ENCODE measurements around the gene CEP85. TPM values are rescaled to one million over a fixed set of nuclear protein-coding genes. Genes with fewer than 3 reads are reported as not detected.

The CEP85 gene
- total and polyA plus RNA-seq, 2 of the 13 experiments (the other 11 are each of a cell fraction or from before 2014, with no cell fraction given), result 16.1 to 26.7 TPM

DNA sequence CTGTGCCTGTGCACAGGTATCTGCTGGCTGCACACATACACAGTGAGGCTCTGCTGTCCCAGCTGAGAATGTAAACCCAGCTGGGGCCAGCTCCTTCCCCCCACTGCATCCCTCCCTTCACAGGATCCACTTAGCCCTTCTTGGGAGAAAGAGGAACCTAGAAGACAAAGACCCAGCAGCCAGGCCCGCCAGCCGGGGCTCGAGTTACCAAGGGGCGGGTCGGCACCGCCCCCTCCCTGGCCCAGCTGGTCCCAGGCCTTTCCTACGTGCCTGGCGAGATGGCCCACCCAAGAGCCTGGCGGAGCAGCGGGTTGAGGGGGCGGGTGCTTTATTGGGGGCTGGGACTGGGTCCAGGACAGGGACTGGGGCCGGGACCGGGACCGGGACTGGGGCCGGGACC lies 48.0 kb downstream of the CEP85 start:
- ATAC-seq (no peak), FAIRE-seq (no peak), DNase-seq (ENCODE audit: low spot score) (no peak)
- H3K9ac ChIP-seq (ENCODE audit: insufficient read depth, low read depth, low read length), result no peak overlapping the region
- in situ Hi-C loops (cut with HindIII; ENCODE audit: extremely low pct_ligation_motif_present, low pct_unique_long_range_greater_than_20kb), result loop anchor here (5.0 kb wide), 2 partner anchors 40 to 110 kb away; no protein-coding TSS in a partner anchor
- peaks cover 31% of the 10 kb centered on the region for H3K4me1 ChIP-seq (ENCODE audit: insufficient read depth, low read length)
- H3K4me3 ChIP-seq (replicated peaks in 1 of 3; ENCODE audit: insufficient read depth in 1 of 3, low read depth in 2 of 3, low read length in 3 of 3), result no peak overlapping the region
- WGBS (ENCODE audit: low lambda C conversion rate), result 88% methylated on average over 13 of the region's 15 CpGs
- no peak overlapping the region for H2AFZ ChIP-seq (ENCODE audit: low read length)
- H3K36me3 ChIP-seq (replicated peaks in 1 of 2; ENCODE audit: control insufficient read depth in 1 of 2, insufficient read depth in 2 of 2, low read length in 2 of 2), result peaks cover 8 to 15% of the 10 kb centered on the region in 2 experiments; a peak in 4 of 5 replicates
- H3K4me2 ChIP-seq (ENCODE audit: low read depth, low read length), result no peak overlapping the region
- no TSS peak for BruUV-seq (replicated peaks)
- intact Hi-C loops (cut with micrococcal nuclease; ENCODE audit: unreplicated experiment), result no loop called here
- H3K9me3 ChIP-seq (ENCODE audit: low read length), result no peaks in the 10 kb centered on the region
- CTCF ChIA-PET (ENCODE audit: low intra/inter-chr PET ratio, low total read pairs), result interaction anchor here (0.9 kb wide), 1 partner anchor 82 kb away, joined by 3 read pairs; no protein-coding TSS in a partner anchor
- no peaks in the 10 kb centered on the region for H3K79me2 ChIP-seq (ENCODE audit: insufficient read depth, low read length)
- POLR2A ChIA-PET, result no interaction called here
- no peak overlapping the region for H3K27ac ChIP-seq (ENCODE audit: extremely low read length, insufficient read depth, low read length)
- TF ChIP-seq CBX5 (CRISPR knock-in tag; IDR thresholded peaks at IDR 0.05; ENCODE audit: borderline replicate concordance) (no peak), FOXO1 (CRISPR knock-in tag; IDR thresholded peaks at IDR 0.05) (no peak), TBL1XR1 (IDR thresholded peaks at IDR 0.05; ENCODE audit: borderline replicate concordance, low read length, partially characterized antibody) (no peak)
- no peaks in the 10 kb centered on the region for H4K20me1 ChIP-seq (ENCODE audit: insufficient read depth, low read length)
- no peaks in the 10 kb centered on the region for H3K27me3 ChIP-seq (ENCODE audit: control insufficient read depth in 1 of 2, insufficient read depth in 2 of 2, low read length in 2 of 2)

DNA sequence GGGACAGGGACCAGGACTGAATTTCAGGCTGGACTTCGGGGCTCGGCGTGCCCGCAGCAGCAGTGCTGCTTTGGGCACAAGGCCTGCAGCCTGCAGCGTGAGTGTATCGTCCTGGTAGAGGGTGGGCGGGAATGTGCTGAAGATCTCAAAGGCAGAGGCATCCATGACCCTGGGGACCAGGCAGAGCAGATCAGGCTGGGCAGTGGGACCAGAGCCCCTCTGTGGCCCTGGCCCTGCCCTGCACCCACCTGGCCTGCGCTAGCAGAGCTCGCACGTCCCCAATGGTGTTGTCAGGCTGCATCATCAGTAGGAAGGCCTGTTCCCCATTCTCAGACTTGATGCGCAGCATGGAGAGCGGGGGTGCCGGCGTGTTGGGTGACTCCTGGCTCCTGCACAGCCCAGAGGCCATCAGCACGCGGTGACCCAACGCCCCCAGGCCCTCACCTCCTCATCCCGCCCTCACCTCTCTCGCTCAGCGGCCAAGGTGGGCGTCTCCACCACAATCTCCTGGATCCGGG lies 48.5 kb downstream of the CEP85 start:
- FAIRE-seq (no peak), ATAC-seq (no peak), DNase-seq (ENCODE audit: low spot score) (no peak)
- H3K9me3 ChIP-seq (ENCODE audit: low read length), result no peaks in the 10 kb centered on the region
- POLR2A ChIA-PET, result no interaction called here
- no peak overlapping the region for H3K4me3 ChIP-seq (replicated peaks in 1 of 3; ENCODE audit: insufficient read depth in 1 of 3, low read depth in 2 of 3, low read length in 3 of 3)
- no peak overlapping the region for H2AFZ ChIP-seq (ENCODE audit: low read length)
- CTCF ChIA-PET (ENCODE audit: low intra/inter-chr PET ratio, low total read pairs), result interaction anchor here (0.9 kb wide), 1 partner anchor 81 kb away, joined by 3 read pairs; no protein-coding TSS in a partner anchor
- H4K20me1 ChIP-seq (ENCODE audit: insufficient read depth, low read length), result no peaks in the 10 kb centered on the region
- intact Hi-C loops (cut with micrococcal nuclease; ENCODE audit: unreplicated experiment), result no loop called here
- in situ Hi-C loops (cut with HindIII; ENCODE audit: extremely low pct_ligation_motif_present, low pct_unique_long_range_greater_than_20kb), result loop anchor here (5.0 kb wide), 2 partner anchors 40 to 110 kb away; no protein-coding TSS in a partner anchor
- peaks cover 5 to 10% of the 10 kb centered on the region in 2 experiments; a peak in 4 of 5 replicates for H3K36me3 ChIP-seq (replicated peaks in 1 of 2; ENCODE audit: control insufficient read depth in 1 of 2, insufficient read depth in 2 of 2, low read length in 2 of 2)
- no peaks in the 10 kb centered on the region for H3K79me2 ChIP-seq (ENCODE audit: insufficient read depth, low read length)
- H3K27me3 ChIP-seq (ENCODE audit: control insufficient read depth in 1 of 2, insufficient read depth in 2 of 2, low read length in 2 of 2), result no peaks in the 10 kb centered on the region
- TF ChIP-seq, protein P1, sequence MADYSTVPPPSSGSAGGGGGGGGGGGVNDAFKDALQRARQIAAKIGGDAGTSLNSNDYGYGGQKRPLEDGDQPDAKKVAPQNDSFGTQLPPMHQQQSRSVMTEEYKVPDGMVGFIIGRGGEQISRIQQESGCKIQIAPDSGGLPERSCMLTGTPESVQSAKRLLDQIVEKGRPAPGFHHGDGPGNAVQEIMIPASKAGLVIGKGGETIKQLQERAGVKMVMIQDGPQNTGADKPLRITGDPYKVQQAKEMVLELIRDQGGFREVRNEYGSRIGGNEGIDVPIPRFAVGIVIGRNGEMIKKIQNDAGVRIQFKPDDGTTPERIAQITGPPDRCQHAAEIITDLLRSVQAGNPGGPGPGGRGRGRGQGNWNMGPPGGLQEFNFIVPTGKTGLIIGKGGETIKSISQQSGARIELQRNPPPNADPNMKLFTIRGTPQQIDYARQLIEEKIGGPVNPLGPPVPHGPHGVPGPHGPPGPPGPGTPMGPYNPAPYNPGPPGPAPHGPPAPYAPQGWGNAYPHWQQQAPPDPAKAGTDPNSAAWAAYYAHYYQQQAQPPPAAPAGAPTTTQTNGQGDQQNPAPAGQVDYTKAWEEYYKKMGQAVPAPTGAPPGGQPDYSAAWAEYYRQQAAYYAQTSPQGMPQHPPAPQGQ (CRISPR knock-in tag; IDR thresholded peaks at IDR 0.05; ENCODE audit: borderline replicate concordance), result no peak
- no peak overlapping the region for H3K9ac ChIP-seq (ENCODE audit: insufficient read depth, low read depth, low read length)
- 93% methylated on average over 11 of the region's 22 CpGs for WGBS (ENCODE audit: low lambda C conversion rate)
- no peak overlapping the region for H3K27ac ChIP-seq (ENCODE audit: extremely low read length, insufficient read depth, low read length)
- no peak overlapping the region for H3K4me2 ChIP-seq (ENCODE audit: low read depth, low read length)
- no TSS peak for BruUV-seq (replicated peaks)
- peaks cover 26% of the 10 kb centered on the region for H3K4me1 ChIP-seq (ENCODE audit: insufficient read depth, low read length)

Measured in HepG2 (cell line).